CD4-positive, alpha-beta T cell (primary cell): ENCODE data around the gene TMEM260. TPM values are rescaled to one million over a fixed set of nuclear protein-coding genes. Genes with fewer than 3 reads are reported as not detected.

Experiments used
- ATAC-seq: fragments of 200-7000 bp; cut with Tn5 transposase; one replicate; pipeline ENCODE4 v1.10.0; 2022; ENCODE audit warnings: mild to moderate bottlenecking; ENCODE audit not compliant: poor library complexity
- CTCF ChIA-PET: fragments of 350-600 bp; sonication (Branson Sonifier 250); formaldehyde crosslinking; loops from one replicate; lab custom pipeline; 2021; ENCODE audit warnings: antibody characterized with exemption, inconsistent platforms; lab: Charles Lee
- POLR2A ChIA-PET: fragments of 350-600 bp; sonication (Branson Sonifier 250); formaldehyde crosslinking; loops from one replicate; lab custom pipeline; 2021; ENCODE audit warnings: antibody characterized with exemption, inconsistent platforms; lab: Charles Lee
- DNase-seq, 14 experiments: peaks; one replicate each; pipeline ENCODE4 v3.0.0-alpha.2; 2013 to 2020; ENCODE audit warnings: mixed read lengths in 2 of 14
- H3K27ac ChIP-seq, 2 donors: one replicate each; pipeline versions ENCODE4 v1.5.1 to v1.7.0; 2013; ENCODE audit warnings: low read length in 2 of 2, low read depth in 1 of 2, mild to moderate bottlenecking in 1 of 2
- H3K27me3 ChIP-seq, 2 experiments: 1 replicate in 1 of 2; 2 replicates in 1 of 2; pipeline versions ENCODE4 v1.6.1 to v1.7.0; 2013; ENCODE audit warnings: low read length in 2 of 2, control low read depth in 1 of 2, mild to moderate bottlenecking in 1 of 2, moderate library complexity in 1 of 2; ENCODE audit not compliant: insufficient read depth in 2 of 2, control insufficient read depth in 1 of 2
- H3K36me3 ChIP-seq: one replicate; pipeline ENCODE4 v1.6.1; 2013; ENCODE audit warnings: low read length, control low read depth; ENCODE audit not compliant: insufficient read depth
- H3K4me1 ChIP-seq: one replicate; pipeline ENCODE4 v1.6.1; 2013; ENCODE audit warnings: low read length, control low read depth; ENCODE audit not compliant: insufficient read depth
- H3K4me3 ChIP-seq: one replicate; pipeline ENCODE4 v1.5.1; 2013; ENCODE audit warnings: mild to moderate bottlenecking, low read length, moderate library complexity
- H3K9me3 ChIP-seq, 2 experiments: 1 replicate in 1 of 2; 2 replicates in 1 of 2; pipeline versions ENCODE4 v1.6.1 to v1.7.0; 2013; ENCODE audit warnings: low read length in 2 of 2, mild to moderate bottlenecking in 2 of 2, control low read depth in 1 of 2, moderate library complexity in 1 of 2; ENCODE audit not compliant: control insufficient read depth in 1 of 2, insufficient read depth in 1 of 2
- H3K27ac Mint-ChIP-seq: one replicate; pipeline ENCODE4 v1.8.0; 2020; ENCODE audit warnings: mixed read lengths
- H3K27me3 Mint-ChIP-seq: one replicate; pipeline ENCODE4 v1.8.0; 2021; ENCODE audit warnings: mixed read lengths
- H3K36me3 Mint-ChIP-seq: one replicate; pipeline ENCODE4 v1.8.0; 2021; ENCODE audit warnings: low read depth, mixed read lengths
- H3K4me1 Mint-ChIP-seq: one replicate; pipeline ENCODE4 v1.8.0; 2021; ENCODE audit warnings: low read depth, mixed read lengths
- H3K4me3 Mint-ChIP-seq: one replicate; pipeline ENCODE4 v1.8.0; 2020; ENCODE audit warnings: mild to moderate bottlenecking, mixed read lengths
- H3K9me3 Mint-ChIP-seq: one replicate; pipeline ENCODE4 v1.8.0; 2020; ENCODE audit warnings: mixed read lengths
- CTCF ChIP-seq: fragments of 200-600 bp; IDR thresholded peaks from one replicate; pipeline ENCODE4 v1.8.0; 2022; ENCODE audit warnings: antibody characterized with exemption, mild to moderate bottlenecking
- intact Hi-C, 2 experiments: fragments of 100-400 bp; cut with DNase I in 1 of 2; cut with micrococcal nuclease in 1 of 2; formaldehyde crosslinking; loops; one replicate each; pipeline versions ENCODE4 v1.15.1 to v1.9.0; 2023 to 2025; cut with DNase I, micrococcal nuclease
- total RNA-seq, 174 experiments: library from RNA in 2 of 174; stranded (reverse) in 2 of 174; gene quantifications; one replicate each; pipeline ENCODE4 v1.2.3 and lab custom pipeline; 2021 to 2026

TMEM260 gene
- total RNA-seq, 2 experiments from 2014 or later, result 8.7 to 9.2 TPM

GRCh38 chr14:56552615-56553014 is 27.0 kb upstream of the TMEM260 start:
- POLR2A ChIA-PET, result no interaction called here
- intact Hi-C loops, result no loop called here
- Mint-ChIP-seq H3K9me3 (no peaks in the 10 kb centered on the region), H3K27me3 (peaks cover 48% of the 10 kb centered on the region), H3K4me3 (no peak overlapping the region), H3K27ac (no peak overlapping the region), H3K36me3 (no peaks in the 10 kb centered on the region), H3K4me1 (no peaks in the 10 kb centered on the region)
- Histone ChIP-seq H3K27ac (no peak overlapping the region), H3K36me3 (no peaks in the 10 kb centered on the region), H3K27me3 (peaks cover 3 to 12% of the 10 kb centered on the region in 2 experiments), H3K9me3 (no peaks in the 10 kb centered on the region), H3K4me3 (no peak overlapping the region), H3K4me1 (no peaks in the 10 kb centered on the region)
- CTCF ChIA-PET, result no interaction called here
- no peak for TF ChIP-seq CTCF
- no peak for DNase-seq
- ATAC-seq, result no peak

- no peak overlapping the region for H3K4me3 Mint-ChIP-seq
- H3K4me1 Mint-ChIP-seq, result no peaks in the 10 kb centered on the region
- peaks cover 3 to 12% of the 10 kb centered on the region in 2 experiments for H3K27me3 ChIP-seq
- CTCF ChIA-PET, result no interaction called here
- no peak for DNase-seq
- H3K9me3 ChIP-seq, result no peaks in the 10 kb centered on the region
- no peak overlapping the region for H3K27ac Mint-ChIP-seq
- no peak overlapping the region for H3K27ac ChIP-seq
- ATAC-seq, result no peak
- intact Hi-C loops, result no loop called here
- peaks cover 41% of the 10 kb centered on the region for H3K27me3 Mint-ChIP-seq
- POLR2A ChIA-PET, result no interaction called here
- no peak for TF ChIP-seq CTCF
- H3K36me3 Mint-ChIP-seq, result no peaks in the 10 kb centered on the region
- H3K36me3 ChIP-seq, result no peaks in the 10 kb centered on the region
- no peaks in the 10 kb centered on the region for H3K9me3 Mint-ChIP-seq
- H3K4me3 ChIP-seq, result no peak overlapping the region
- no peaks in the 10 kb centered on the region for H3K4me1 ChIP-seq
Observed at GRCh38 chr14:56554301-56554700, 25.3 kb upstream of the TMEM260 start.

- DNase-seq, result peak in 2 of 14 experiments; percentile 8 to 20
- H3K27me3 ChIP-seq, result peaks cover 5 to 12% of the 10 kb centered on the region in 2 experiments
- no peak overlapping the region for H3K27ac Mint-ChIP-seq
Observed at GRCh38 chr14:56555921-56556570, 23.6 kb upstream of the TMEM260 start.

More at GRCh38 chr14:56555921-56556570, 23.6 kb upstream of the TMEM260 start:
- H3K36me3 Mint-ChIP-seq, result no peaks in the 10 kb centered on the region
- ChIA-PET CTCF (interaction anchor here (0.9 kb wide), 1 partner anchor 8 kb away, joined by 3 read pairs; no protein-coding TSS in a partner anchor), POLR2A (no interaction called here)
- peaks cover 45% of the 10 kb centered on the region for H3K27me3 Mint-ChIP-seq
- no peaks in the 10 kb centered on the region for H3K4me1 ChIP-seq
- H3K9me3 ChIP-seq, result no peaks in the 10 kb centered on the region
- ATAC-seq, result no peak
- no peaks in the 10 kb centered on the region for H3K36me3 ChIP-seq
- H3K4me1 Mint-ChIP-seq, result no peaks in the 10 kb centered on the region
- no peak overlapping the region for H3K27ac ChIP-seq
- H3K4me3 ChIP-seq, result no peak overlapping the region
- H3K9me3 Mint-ChIP-seq, result no peaks in the 10 kb centered on the region
- intact Hi-C loops, result loop anchor here in 1 of 2 experiments (5.0 kb wide), 1 partner anchor 646 kb away; no protein-coding TSS in a partner anchor
- TF ChIP-seq CTCF, result no peak
- no peak overlapping the region for H3K4me3 Mint-ChIP-seq
